GM12873 (cell line): ENCODE results near the gene C5.

ENCODE experiments used
- CTCF ChIP-seq: IDR thresholded peaks from 2 replicates; pipeline ENCODE4 v1.5.1; 2012; ENCODE audit warnings: low read depth, mild to moderate bottlenecking, moderate library complexity, low read length, control low read depth; ENCODE audit not compliant: insufficient read depth; ENCODE audit errors: missing control alignments

C5 gene

GRCh38 chr9:120921661-120922181 lies 128.4 kb downstream of the C5 start:
- no peak for TF ChIP-seq CTCF

GRCh38 chr9:120920806-120921178 lies 129.3 kb downstream of the C5 start:
- no peak for TF ChIP-seq CTCF

GRCh38 chr9:120919843-120920805 lies 130.0 kb downstream of the C5 start:
- no peak for TF ChIP-seq CTCF

- TF ChIP-seq CTCF = no peak
Measured at GRCh38 chr9:120918931-120919842, 130.9 kb downstream of the C5 start.

GRCh38 chr9:120917929-120918762 lies 131.9 kb downstream of the C5 start:
- no peak for TF ChIP-seq CTCF

- no peak for TF ChIP-seq CTCF
Measured at GRCh38 chr9:120916991-120917880, 132.8 kb downstream of the C5 start.
